H1 (cell line): ENCODE results near the gene CAMTA1. TPM values are rescaled to one million over a fixed set of nuclear protein-coding genes. Genes with fewer than 3 reads are reported as not detected.

ENCODE experiments used
- ASH2L ChIP-seq: fragments of 200-600, 300-600 bp; sonication (generic); IDR thresholded peaks from one replicate; pipeline ENCODE4 v1.7.1; 2017; ENCODE audit warnings: low read length
- ATF3 ChIP-seq: IDR thresholded peaks from 2 replicates; pipeline ENCODE4 v1.6.1; 2011; ENCODE audit warnings: low read depth, mild to moderate bottlenecking, low read length; ENCODE audit not compliant: insufficient read depth
- CBX5 ChIP-seq: fragments of 300-800, 300-1000 bp; sonication (generic); IDR thresholded peaks from 2 replicates; pipeline ENCODE4 v1.7.1; 2016; ENCODE audit warnings: antibody characterized with exemption, low read length, low read depth
- KDM5A ChIP-seq: fragments of 200-600 bp; IDR thresholded peaks from 2 replicates; pipeline ENCODE4 v1.7.1; 2012; ENCODE audit warnings: mild to moderate bottlenecking, low read length, inconsistent platforms, mixed read lengths
- NANOG ChIP-seq: IDR thresholded peaks from 2 replicates; pipeline ENCODE4 v1.6.1; 2011; ENCODE audit warnings: low read length, low read depth, mild to moderate bottlenecking, inconsistent platforms; ENCODE audit not compliant: insufficient read depth, poor library complexity, severe bottlenecking
- RFX5 ChIP-seq: IDR thresholded peaks from 2 replicates; pipeline ENCODE4 v1.6.1; 2011; ENCODE audit warnings: low read depth, low read length, improper control_type of control experiment, borderline replicate concordance
- SIX5 ChIP-seq: IDR thresholded peaks from 2 replicates; pipeline ENCODE4 v1.6.1; 2011; ENCODE audit warnings: mild to moderate bottlenecking, low read depth, low read length
- TAF7 ChIP-seq: optimal IDR thresholded peaks from 2 replicates; pipeline ENCODE3; 2011; ENCODE audit warnings: low read depth, mild to moderate bottlenecking, inconsistent platforms, low read length, moderate library complexity, borderline replicate concordance
- polyA plus RNA-seq, 7 experiments: library from polyadenylated mRNA; depleted of rRNA in 3 of 7; stranded (reverse) in 5 of 7; unstranded in 2 of 7; fragments of >200 nt in 5 of 7; fragments of 200-250 nt in 2 of 7; gene quantifications; 1 replicate in 5 of 7; 2 replicates in 1 of 7; 4 replicates in 1 of 7; pipeline versions ENCODE4 v1.2.1 to v1.2.3, GENCODE V29; 2011 to 2013; ENCODE audit warnings: missing spikeins in 2 of 7, mixed read lengths in 2 of 7
- total RNA-seq: library from RNA; stranded (reverse); fragmentation: NEBNext Ultra II Directional; extraction: Animal tissue kit (Norgen Biotek cat#: 25700); gene quantifications from 2 replicates; pipeline ENCODE4 v1.2.1, GENCODE V29; 2021
- TF ChIP-seq, protein P1 (sequence below): IDR thresholded peaks from 2 replicates; pipeline ENCODE4 v1.6.1; 2012; ENCODE audit warnings: low read length, inconsistent platforms

CAMTA1 gene
- total and polyA plus RNA-seq, 2 of the 8 experiments (the other 6 are each of a cell fraction or from before 2014, with no cell fraction given): 65.0 to 119 TPM

GRCh38 chr1:6907201-6907600 is 121.9 kb downstream of the CAMTA1 start (continued):
- TF ChIP-seq SIX5: no peak
- TF ChIP-seq TAF7: no peak
- no peak for TF ChIP-seq KDM5A
- no peak for TF ChIP-seq RFX5
- TF ChIP-seq ASH2L: no peak
- TF ChIP-seq CBX5: no peak
- TF ChIP-seq, protein P1, sequence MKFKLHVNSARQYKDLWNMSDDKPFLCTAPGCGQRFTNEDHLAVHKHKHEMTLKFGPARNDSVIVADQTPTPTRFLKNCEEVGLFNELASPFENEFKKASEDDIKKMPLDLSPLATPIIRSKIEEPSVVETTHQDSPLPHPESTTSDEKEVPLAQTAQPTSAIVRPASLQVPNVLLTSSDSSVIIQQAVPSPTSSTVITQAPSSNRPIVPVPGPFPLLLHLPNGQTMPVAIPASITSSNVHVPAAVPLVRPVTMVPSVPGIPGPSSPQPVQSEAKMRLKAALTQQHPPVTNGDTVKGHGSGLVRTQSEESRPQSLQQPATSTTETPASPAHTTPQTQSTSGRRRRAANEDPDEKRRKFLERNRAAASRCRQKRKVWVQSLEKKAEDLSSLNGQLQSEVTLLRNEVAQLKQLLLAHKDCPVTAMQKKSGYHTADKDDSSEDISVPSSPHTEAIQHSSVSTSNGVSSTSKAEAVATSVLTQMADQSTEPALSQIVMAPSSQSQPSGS: no peak
- TF ChIP-seq NANOG: no peak
- no peak for TF ChIP-seq ATF3
